IMR-90 (cell line): ENCODE data around the gene IKBKE. TPM values are rescaled to one million over a fixed set of nuclear protein-coding genes. Genes with fewer than 3 reads are reported as not detected.

Experiments
- ATAC-seq: fragments of 200-7000 bp; cut with Tn5 transposase; 2 replicates; pipeline ENCODE4 v1.9.1; 2020; ENCODE audit warnings: low read depth, mild to moderate bottlenecking, moderate library complexity
- BruUV-seq: library from RNA; stranded (reverse); fragments of 400-500 nt; replicated peaks from 2 replicates; lab custom pipeline; 2021; lab: Mats Ljungman, UMichigan
- CTCF ChIA-PET: fragments of 300-600 bp; formaldehyde crosslinking; extraction: SDS; loops from one replicate; lab custom pipeline; 2021; ENCODE audit warnings: antibody characterized with exemption; lab: Yijun Ruan, JAX
- POLR2A ChIA-PET: fragments of 300-600 bp; sonication (Branson Sonifier 250); formaldehyde crosslinking; loops from one replicate; lab custom pipeline; 2022; ENCODE audit warnings: antibody characterized with exemption; ENCODE audit not compliant: unreplicated experiment; lab: Charles Lee
- DNase-seq: peaks from one replicate; pipeline ENCODE4 v3.0.0; 2013
- H2AFZ ChIP-seq: replicated peaks from 2 replicates; pipeline ENCODE3; 2013; ENCODE audit warnings: low read length, mild to moderate bottlenecking; ENCODE audit not compliant: poor library complexity
- H2AK5ac ChIP-seq: 2 replicates; pipeline ENCODE4 v1.6.1; 2013; ENCODE audit warnings: low read depth, low read length, inconsistent platforms
- H2AK9ac ChIP-seq: replicated peaks from 2 replicates; pipeline ENCODE3; 2013; ENCODE audit warnings: mild to moderate bottlenecking, low read depth, low read length, moderate library complexity; ENCODE audit not compliant: poor library complexity
- H2BK120ac ChIP-seq: 2 replicates; pipeline ENCODE4 v1.6.1; 2013; ENCODE audit warnings: low read depth, low read length, inconsistent platforms
- H2BK15ac ChIP-seq: 3 replicates; pipeline ENCODE4 v1.6.1; 2013; ENCODE audit warnings: low read depth, low read length, inconsistent platforms
- H2BK20ac ChIP-seq: 2 replicates; pipeline ENCODE4 v1.6.1; 2013; ENCODE audit warnings: low read depth, mild to moderate bottlenecking, inconsistent platforms, low read length, moderate library complexity
- H2BK5ac ChIP-seq: 2 replicates; pipeline ENCODE4 v1.6.1; 2013; ENCODE audit warnings: mild to moderate bottlenecking, low read depth, low read length, inconsistent platforms; ENCODE audit not compliant: poor library complexity, severe bottlenecking
- H3K14ac ChIP-seq: replicated peaks from 2 replicates; pipeline ENCODE4 v1.6.1; 2013; ENCODE audit warnings: low read depth, low read length, inconsistent platforms
- H3K18ac ChIP-seq: 2 replicates; pipeline ENCODE4 v1.6.1; 2013; ENCODE audit warnings: low read depth, low read length, control low read depth
- H3K23ac ChIP-seq: 2 replicates; pipeline ENCODE4 v1.6.1; 2013; ENCODE audit warnings: low read depth, low read length, inconsistent platforms
- H3K27ac ChIP-seq: 2 replicates; pipeline ENCODE4 v1.5.1; 2013; ENCODE audit warnings: mild to moderate bottlenecking, control low read depth, low read length; ENCODE audit not compliant: insufficient read depth
- H3K27me3 ChIP-seq: 2 replicates; pipeline ENCODE4 v1.6.1; 2013; ENCODE audit warnings: low read length; ENCODE audit not compliant: control insufficient read depth, insufficient read depth
- H3K36me3 ChIP-seq: 2 replicates; pipeline ENCODE4 v1.6.1; 2013; ENCODE audit warnings: low read length, mixed read lengths; ENCODE audit not compliant: control insufficient read depth, insufficient read depth
- H3K4ac ChIP-seq: 2 replicates; pipeline ENCODE4 v1.6.1; 2013; ENCODE audit warnings: low read depth, low read length, inconsistent platforms
- H3K4me1 ChIP-seq: 2 replicates; pipeline ENCODE4 v1.6.1; 2013; ENCODE audit warnings: low read length, mixed read lengths; ENCODE audit not compliant: control insufficient read depth, insufficient read depth
- H3K4me2 ChIP-seq: 2 replicates; pipeline ENCODE4 v1.6.1; 2013; ENCODE audit warnings: low read depth, mild to moderate bottlenecking, control low read depth, low read length, moderate library complexity
- H3K4me3 ChIP-seq: 2 replicates; pipeline ENCODE4 v1.5.1; 2013; ENCODE audit warnings: low read depth, mild to moderate bottlenecking, control low read depth, low read length, moderate library complexity; ENCODE audit not compliant: insufficient read depth
- H3K56ac ChIP-seq: 2 replicates; pipeline ENCODE4 v1.6.1; 2013; ENCODE audit warnings: low read length, inconsistent platforms; ENCODE audit not compliant: insufficient read depth; ENCODE audit errors: extremely low read depth
- H3K79me1 ChIP-seq, 2 experiments: 2 replicates each; pipeline ENCODE4 v1.6.1; 2013; ENCODE audit warnings: low read length in 2 of 2, inconsistent platforms in 1 of 2, low read depth in 1 of 2
- H3K9ac ChIP-seq: 2 replicates; pipeline ENCODE4 v1.6.1; 2013; ENCODE audit warnings: low read depth, low read length, control low read depth
- H3K9me1 ChIP-seq: 2 replicates; pipeline ENCODE4 v1.6.1; 2013; ENCODE audit warnings: low read length, inconsistent platforms; ENCODE audit not compliant: insufficient read depth
- H3K9me3 ChIP-seq: 2 replicates; pipeline ENCODE4 v1.6.1; 2013; ENCODE audit warnings: low read length; ENCODE audit not compliant: control insufficient read depth, insufficient read depth
- H4K20me1 ChIP-seq: 2 replicates; pipeline ENCODE4 v1.6.1; 2013; ENCODE audit warnings: low read length, inconsistent platforms; ENCODE audit not compliant: insufficient read depth
- H4K5ac ChIP-seq: 2 replicates; pipeline ENCODE4 v1.6.1; 2013; ENCODE audit warnings: mild to moderate bottlenecking, low read depth, low read length, control low read depth
- H4K8ac ChIP-seq, 2 experiments: 2 replicates each; pipeline ENCODE4 v1.6.1; 2013; ENCODE audit warnings: low read depth in 2 of 2, low read length in 2 of 2, control low read depth in 1 of 2, inconsistent platforms in 1 of 2
- H4K91ac ChIP-seq: 2 replicates; pipeline ENCODE4 v1.6.1; 2013; ENCODE audit warnings: low read depth, low read length, inconsistent platforms; ENCODE audit not compliant: insufficient read depth
- CHD1 ChIP-seq: IDR thresholded peaks from 2 replicates; pipeline ENCODE4 v1.6.1; 2012; ENCODE audit warnings: low read depth, low read length, improper control_type of control experiment
- FOS ChIP-seq: fragments of 150-350 bp; IDR thresholded peaks from 2 replicates; pipeline ENCODE4 v1.6.1; 2016; ENCODE audit warnings: low read depth, low read length
- MAZ ChIP-seq: IDR thresholded peaks from 2 replicates; pipeline ENCODE4 v1.6.1; 2012; ENCODE audit warnings: low read depth, mild to moderate bottlenecking, low read length, improper control_type of control experiment, moderate library complexity, borderline replicate concordance
- MXI1 ChIP-seq: IDR thresholded peaks from 2 replicates; pipeline ENCODE4 v1.6.1; 2012; ENCODE audit warnings: low read depth, mild to moderate bottlenecking, low read length, moderate library complexity, borderline replicate concordance
- POLR2A ChIP-seq: IDR thresholded peaks from 2 replicates; pipeline ENCODE4 v1.6.1; 2012; ENCODE audit warnings: mild to moderate bottlenecking, low read depth, low read length
- RAD21 ChIP-seq: IDR thresholded peaks from 2 replicates; pipeline ENCODE4 v1.6.1; 2012; ENCODE audit warnings: low read length, improper control_type of control experiment
- RCOR1 ChIP-seq: IDR thresholded peaks from 2 replicates; pipeline ENCODE4 v1.6.1; 2012; ENCODE audit warnings: mild to moderate bottlenecking, low read length, improper control_type of control experiment; ENCODE audit not compliant: insufficient replicate concordance
- RFX5 ChIP-seq: IDR thresholded peaks from 2 replicates; pipeline ENCODE4 v1.8.0; 2012; ENCODE audit warnings: low read depth, mild to moderate bottlenecking, low read length, moderate library complexity
- SMC3 ChIP-seq: fragments of 150-350 bp; IDR thresholded peaks from 2 replicates; pipeline ENCODE4 v1.6.1; 2016; ENCODE audit warnings: low read depth, mild to moderate bottlenecking, antibody characterized with exemption, low read length, moderate library complexity
- WGBS, 2 experiments: methylation state at CpG; one replicate each; pipeline versions ENCODE4 v1.1.5 to v1.1.7; 2013; ENCODE audit warnings: missing lambda C conversion rate in 2 of 2; ENCODE audit not compliant: insufficient read length in 1 of 2; ENCODE audit errors: extremely low coverage in 2 of 2; 5-methylcytosine and 5-hydroxymethylcytosine counted together
- dilution Hi-C: fragments of 300-500 bp; cut with HindIII; formaldehyde crosslinking; loops from one replicate; pipeline ENCODE4 v1.14.3; 2018; ENCODE audit warnings: low sequenced_read_pairs; ENCODE audit not compliant: unreplicated experiment
- in situ Hi-C: fragments of 300-500 bp; cut with MboI; formaldehyde crosslinking; loops from 3 replicates; pipeline ENCODE4 v1.14.3; 2019; ENCODE audit warnings: low sequenced_read_pairs, inconsistent platforms, mixed read lengths
- intact Hi-C: fragments of 100-400 bp; cut with micrococcal nuclease; formaldehyde crosslinking; loops from 2 replicates; pipeline ENCODE4 v1.10.0; 2022
- polyA plus RNA-seq, 3 experiments: library from polyadenylated mRNA; depleted of rRNA; stranded (reverse); fragments of >200 nt; gene quantifications; 2 replicates each; pipeline ENCODE4 v1.2.3, GENCODE V29; 2012; ENCODE audit warnings: low replicate concordance in 1 of 3
- total RNA-seq: library from RNA; depleted of rRNA; stranded (reverse); fragments of >200 nt; gene quantifications from 2 replicates; pipeline ENCODE4 v1.2.3, GENCODE V29; 2012
- TF ChIP-seq, protein P1 (sequence below): fragments of 150-350 bp; IDR thresholded peaks from 2 replicates; pipeline ENCODE4 v1.6.1; 2016; ENCODE audit warnings: low read depth, mild to moderate bottlenecking, low read length, moderate library complexity, borderline replicate concordance
- TF ChIP-seq, protein P2 (sequence below): conservative IDR thresholded peaks from 2 replicates; pipeline ENCODE4 v1.5.1; 2012; ENCODE audit warnings: mild to moderate bottlenecking, low read depth, low read length, improper control_type of control experiment

IKBKE gene
- total and polyA plus RNA-seq, 2 of the 4 experiments (the other 2 are of a cell fraction), result 20.3 to 24.0 TPM

GRCh38 chr1:206524739-206525364 lies 54.6 kb downstream of the IKBKE start:
- H2AFZ ChIP-seq, result no peak overlapping the region
- intact Hi-C loops, result no loop called here
- H3K27me3 ChIP-seq, result peaks cover 5% of the 10 kb centered on the region; the same call in 1 of the 2 replicates
- H3K27ac ChIP-seq, result no peak overlapping the region
- H3K4me1 ChIP-seq, result no peaks in the 10 kb centered on the region
- no peaks in the 10 kb centered on the region for H3K79me1 ChIP-seq
- H2AK5ac ChIP-seq, result no peak overlapping the region
- H3K4me3 ChIP-seq, result no peak overlapping the region
- no peak overlapping the region for H3K14ac ChIP-seq
- no peak for ATAC-seq
- no TSS peak for BruUV-seq
- H3K4ac ChIP-seq, result no peak overlapping the region
- H4K20me1 ChIP-seq, result no peaks in the 10 kb centered on the region; the same call in 1 of the 2 replicates
- ChIA-PET POLR2A (no interaction called here), CTCF (no interaction called here)
- H3K9me3 ChIP-seq, result no peaks in the 10 kb centered on the region
- dilution Hi-C loops, result no loop called here
- H4K5ac ChIP-seq, result no peak overlapping the region
- no peak overlapping the region for H2BK120ac ChIP-seq
- no peak overlapping the region for H4K91ac ChIP-seq
- TF ChIP-seq, protein P1, sequence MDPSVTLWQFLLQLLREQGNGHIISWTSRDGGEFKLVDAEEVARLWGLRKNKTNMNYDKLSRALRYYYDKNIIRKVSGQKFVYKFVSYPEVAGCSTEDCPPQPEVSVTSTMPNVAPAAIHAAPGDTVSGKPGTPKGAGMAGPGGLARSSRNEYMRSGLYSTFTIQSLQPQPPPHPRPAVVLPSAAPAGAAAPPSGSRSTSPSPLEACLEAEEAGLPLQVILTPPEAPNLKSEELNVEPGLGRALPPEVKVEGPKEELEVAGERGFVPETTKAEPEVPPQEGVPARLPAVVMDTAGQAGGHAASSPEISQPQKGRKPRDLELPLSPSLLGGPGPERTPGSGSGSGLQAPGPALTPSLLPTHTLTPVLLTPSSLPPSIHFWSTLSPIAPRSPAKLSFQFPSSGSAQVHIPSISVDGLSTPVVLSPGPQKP, result no peak
- no peak for TF ChIP-seq RAD21
- TF ChIP-seq RFX5, result no peak
- no peak for TF ChIP-seq MAZ
- no peak for TF ChIP-seq FOS
- no peak for TF ChIP-seq RCOR1
- TF ChIP-seq MXI1, result no peak
- no peak for TF ChIP-seq POLR2A
- TF ChIP-seq CHD1, result no peak
- TF ChIP-seq, protein P2, sequence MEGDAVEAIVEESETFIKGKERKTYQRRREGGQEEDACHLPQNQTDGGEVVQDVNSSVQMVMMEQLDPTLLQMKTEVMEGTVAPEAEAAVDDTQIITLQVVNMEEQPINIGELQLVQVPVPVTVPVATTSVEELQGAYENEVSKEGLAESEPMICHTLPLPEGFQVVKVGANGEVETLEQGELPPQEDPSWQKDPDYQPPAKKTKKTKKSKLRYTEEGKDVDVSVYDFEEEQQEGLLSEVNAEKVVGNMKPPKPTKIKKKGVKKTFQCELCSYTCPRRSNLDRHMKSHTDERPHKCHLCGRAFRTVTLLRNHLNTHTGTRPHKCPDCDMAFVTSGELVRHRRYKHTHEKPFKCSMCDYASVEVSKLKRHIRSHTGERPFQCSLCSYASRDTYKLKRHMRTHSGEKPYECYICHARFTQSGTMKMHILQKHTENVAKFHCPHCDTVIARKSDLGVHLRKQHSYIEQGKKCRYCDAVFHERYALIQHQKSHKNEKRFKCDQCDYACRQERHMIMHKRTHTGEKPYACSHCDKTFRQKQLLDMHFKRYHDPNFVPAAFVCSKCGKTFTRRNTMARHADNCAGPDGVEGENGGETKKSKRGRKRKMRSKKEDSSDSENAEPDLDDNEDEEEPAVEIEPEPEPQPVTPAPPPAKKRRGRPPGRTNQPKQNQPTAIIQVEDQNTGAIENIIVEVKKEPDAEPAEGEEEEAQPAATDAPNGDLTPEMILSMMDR, result no peak
- TF ChIP-seq SMC3, result no peak
- no peak overlapping the region for H3K56ac ChIP-seq
- no peak overlapping the region for H3K23ac ChIP-seq
- H3K4me2 ChIP-seq, result no peak overlapping the region
- H3K9me1 ChIP-seq, result peaks cover 3% of the 10 kb centered on the region
- no peak overlapping the region for H3K18ac ChIP-seq
- H2BK20ac ChIP-seq, result no peak overlapping the region
- no peak overlapping the region for H2BK15ac ChIP-seq
- H3K36me3 ChIP-seq, result no peaks in the 10 kb centered on the region
- no CpG with 5 or more reads among the region's 5 CpGs for WGBS, 2 experiments
- no peak overlapping the region for H3K9ac ChIP-seq
- no peak overlapping the region for H4K8ac ChIP-seq
- no peak overlapping the region for H2AK9ac ChIP-seq
- H2BK5ac ChIP-seq, result no peak overlapping the region
- DNase-seq, result no peak
- in situ Hi-C loops, result no loop called here
